Measurements from ENCODE around the gene UTP3. TPM values are rescaled to one million over a fixed set of nuclear protein-coding genes. Genes with fewer than 3 reads are reported as not detected.

The UTP3 gene
- total RNA-seq, 1 experiment from 2014 or later, result 33.7 TPM

GRCh38 chr4:70654605-70655011 is 33.7 kb upstream of the UTP3 start:
- H3K27me3 ChIP-seq (ENCODE audit: insufficient read depth, low read length), result no peaks in the 10 kb centered on the region

More at GRCh38 chr4:70654605-70655011, 33.7 kb upstream of the UTP3 start:
- H3K4me2 ChIP-seq (ENCODE audit: low read length), result no peak overlapping the region
- no peaks in the 10 kb centered on the region for H3K36me3 ChIP-seq (ENCODE audit: control insufficient read depth in 1 of 2, insufficient read depth in 2 of 2, low read length in 2 of 2)
- no peaks in the 10 kb centered on the region for H3K79me2 ChIP-seq (ENCODE audit: insufficient read depth, low read length)
- H3K9me2 ChIP-seq (ENCODE audit: insufficient read depth), result no peaks in the 10 kb centered on the region
- H3K4me1 ChIP-seq (ENCODE audit: control insufficient read depth in 1 of 2, insufficient read depth in 2 of 2, low read length in 2 of 2), result peaks cover 3 to 5% of the 10 kb centered on the region in 2 experiments; a peak in 2 of 4 replicates
- DNase-seq (ENCODE audit: low read depth, low spot score) (no peak), ATAC-seq (no peak)
- POLR2A ChIA-PET, result no interaction called here
- no peak overlapping the region for H2AFZ ChIP-seq (ENCODE audit: low read depth, low read length, poor library complexity, severe bottlenecking)
- CTCF ChIA-PET, result interaction anchor here (1.0 kb wide), 1 partner anchor 81 kb away, joined by 3 read pairs; no protein-coding TSS in a partner anchor
- BruUV-seq (replicated peaks), result no TSS peak
- no peaks in the 10 kb centered on the region for H4K20me1 ChIP-seq (ENCODE audit: insufficient read depth)
- H3K9ac ChIP-seq (ENCODE audit: low read length), result no peak overlapping the region
- RAD21 ChIA-PET (ENCODE audit: low non-redundant PET in 1 of 2, low total read pairs in 2 of 2, uncharacterized antibody in 2 of 2, unreplicated experiment in 2 of 2), result no interaction called here
- H3K27ac ChIP-seq (ENCODE audit: low read depth, low read length), result no peak overlapping the region
- H3K4me3 ChIP-seq (replicated peaks in 1 of 2; ENCODE audit: low read depth in 1 of 2, low read length in 2 of 2), result no peak overlapping the region
- intact Hi-C loops (cut with micrococcal nuclease), result loop anchor here (10.0 kb wide), 1 partner anchor 530 kb away; no protein-coding TSS in a partner anchor
- no peaks in the 10 kb centered on the region for H3K9me3 ChIP-seq (ENCODE audit: control insufficient read depth in 1 of 2, insufficient read depth in 1 of 2, low read depth in 1 of 2, low read length in 2 of 2)
- TF ChIP-seq SP1 (IDR thresholded peaks at IDR 0.05; ENCODE audit: low read depth) (no peak), ZBTB33 (IDR thresholded peaks at IDR 0.05; ENCODE audit: extremely low read depth, insufficient replicate concordance, low read length) (no peak), SIN3A (IDR thresholded peaks at IDR 0.05; ENCODE audit: low read depth) (no peak), FOSL1 (IDR thresholded peaks at IDR 0.05; ENCODE audit: low read depth) (no peak), JUND (IDR thresholded peaks at IDR 0.05) (no peak), ZNF274 (IDR thresholded peaks at IDR 0.05; ENCODE audit: low read depth, low read length) (no peak), CTCF (IDR thresholded peaks at IDR 0.05 in 2 of 3, conservative IDR thresholded peaks at IDR 0.05 in 1 of 3; ENCODE audit: borderline replicate concordance in 1 of 3, insufficient read depth in 1 of 3, low read depth in 2 of 3, low read length in 2 of 3) (no peak), EGR1 (IDR thresholded peaks at IDR 0.05; ENCODE audit: low read depth) (no peak), ELF1 (IDR thresholded peaks at IDR 0.05; ENCODE audit: borderline replicate concordance, low read depth) (no peak), TCF7L2 (IDR thresholded peaks at IDR 0.05; ENCODE audit: borderline replicate concordance, extremely low read depth, insufficient read depth, insufficient read length) (no peak), EZH2 (IDR thresholded peaks at IDR 0.05) (no peak), POLR2AphosphoS5 (IDR thresholded peaks at IDR 0.05; ENCODE audit: low read depth, low read length) (no peak), POLR2A (IDR thresholded peaks at IDR 0.05; ENCODE audit: borderline replicate concordance, extremely low read depth, insufficient read depth, insufficient read length) (no peak), ZFX (IDR thresholded peaks at IDR 0.05) (no peak), EZH2phosphoT487 (IDR thresholded peaks at IDR 0.05; ENCODE audit: borderline replicate concordance) (no peak), CBX3 (IDR thresholded peaks at IDR 0.05; ENCODE audit: low read depth) (no peak), CEBPB (IDR thresholded peaks at IDR 0.05; ENCODE audit: low read depth) (no peak)
- TF ChIP-seq, protein P1, sequence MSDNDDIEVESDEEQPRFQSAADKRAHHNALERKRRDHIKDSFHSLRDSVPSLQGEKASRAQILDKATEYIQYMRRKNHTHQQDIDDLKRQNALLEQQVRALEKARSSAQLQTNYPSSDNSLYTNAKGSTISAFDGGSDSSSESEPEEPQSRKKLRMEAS (IDR thresholded peaks at IDR 0.05), result no peak
- TF ChIP-seq, protein P2, sequence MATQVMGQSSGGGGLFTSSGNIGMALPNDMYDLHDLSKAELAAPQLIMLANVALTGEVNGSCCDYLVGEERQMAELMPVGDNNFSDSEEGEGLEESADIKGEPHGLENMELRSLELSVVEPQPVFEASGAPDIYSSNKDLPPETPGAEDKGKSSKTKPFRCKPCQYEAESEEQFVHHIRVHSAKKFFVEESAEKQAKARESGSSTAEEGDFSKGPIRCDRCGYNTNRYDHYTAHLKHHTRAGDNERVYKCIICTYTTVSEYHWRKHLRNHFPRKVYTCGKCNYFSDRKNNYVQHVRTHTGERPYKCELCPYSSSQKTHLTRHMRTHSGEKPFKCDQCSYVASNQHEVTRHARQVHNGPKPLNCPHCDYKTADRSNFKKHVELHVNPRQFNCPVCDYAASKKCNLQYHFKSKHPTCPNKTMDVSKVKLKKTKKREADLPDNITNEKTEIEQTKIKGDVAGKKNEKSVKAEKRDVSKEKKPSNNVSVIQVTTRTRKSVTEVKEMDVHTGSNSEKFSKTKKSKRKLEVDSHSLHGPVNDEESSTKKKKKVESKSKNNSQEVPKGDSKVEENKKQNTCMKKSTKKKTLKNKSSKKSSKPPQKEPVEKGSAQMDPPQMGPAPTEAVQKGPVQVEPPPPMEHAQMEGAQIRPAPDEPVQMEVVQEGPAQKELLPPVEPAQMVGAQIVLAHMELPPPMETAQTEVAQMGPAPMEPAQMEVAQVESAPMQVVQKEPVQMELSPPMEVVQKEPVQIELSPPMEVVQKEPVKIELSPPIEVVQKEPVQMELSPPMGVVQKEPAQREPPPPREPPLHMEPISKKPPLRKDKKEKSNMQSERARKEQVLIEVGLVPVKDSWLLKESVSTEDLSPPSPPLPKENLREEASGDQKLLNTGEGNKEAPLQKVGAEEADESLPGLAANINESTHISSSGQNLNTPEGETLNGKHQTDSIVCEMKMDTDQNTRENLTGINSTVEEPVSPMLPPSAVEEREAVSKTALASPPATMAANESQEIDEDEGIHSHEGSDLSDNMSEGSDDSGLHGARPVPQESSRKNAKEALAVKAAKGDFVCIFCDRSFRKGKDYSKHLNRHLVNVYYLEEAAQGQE (IDR thresholded peaks at IDR 0.05; ENCODE audit: low read depth), result no peak

All from HCT116 (cell line).